Measurements from ENCODE around the gene RAE1. TPM values are rescaled to one million over a fixed set of nuclear protein-coding genes. Genes with fewer than 3 reads are reported as not detected.

RAE1 gene
- polyA plus RNA-seq (2013), result 18.8 and 19.7 TPM in 2 replicates

- peak within 1 kb of the TSS; percentile 43 for H3K27ac ChIP-seq (ENCODE audit: low read depth, low read length)
- no peaks in the 10 kb centered on the region for H3K27me3 ChIP-seq (ENCODE audit: insufficient read depth, low read length)
- no CpG with 5 or more reads among the region's 64 CpGs for WGBS (ENCODE audit: extremely low coverage, insufficient coverage, insufficient read length)
Observed at GRCh38 chr20:57351042-57351783, at the start of gene RAE1. Gene RAE1, plus strand, starts transcription at chr20:57351255. Its CDS starts 2,784 bp downstream, at chr20:57354039.

GRCh38 chr20:57306747-57307146 is 44.3 kb upstream of the RAE1 start:
- Histone ChIP-seq H3K27ac (ENCODE audit: low read depth, low read length) (no peak overlapping the region), H2BK12ac (ENCODE audit: low read length) (no peak overlapping the region), H3K4ac (ENCODE audit: low read depth, low read length) (no peak overlapping the region), H3K23ac (ENCODE audit: low read length) (no peak overlapping the region), H4K12ac (ENCODE audit: low read depth, low read length) (no peak overlapping the region), H3K4me3 (ENCODE audit: low read depth, low read length) (no peak overlapping the region), H3K9me3 (ENCODE audit: insufficient read depth, low read depth, low read length) (peaks cover 2% of the 10 kb centered on the region), H3K4me2 (ENCODE audit: low read length) (no peak overlapping the region), H3K14ac (ENCODE audit: low read length) (no peak overlapping the region), H3K79me2 (ENCODE audit: control insufficient read depth, insufficient read depth, low read length, poor library complexity) (no peaks in the 10 kb centered on the region), H3K9ac (ENCODE audit: low read length) (no peak overlapping the region), H3K18ac (ENCODE audit: low read length) (no peak overlapping the region), H2AK5ac (ENCODE audit: low read length) (no peak overlapping the region), H3K4me1 (ENCODE audit: control insufficient read depth in 1 of 2, insufficient read depth in 2 of 2, low read length in 2 of 2) (peaks cover 13 to 18% of the 10 kb centered on the region in 2 experiments), H3K36me3 (ENCODE audit: control insufficient read depth in 1 of 2, insufficient read depth in 2 of 2, low read length in 2 of 2) (no peaks in the 10 kb centered on the region), H3K79me1 (ENCODE audit: low read length) (peaks cover 2% of the 10 kb centered on the region), H4K8ac (ENCODE audit: low read depth, low read length) (no peak overlapping the region), H4K91ac (ENCODE audit: low read depth, low read length) (no peak overlapping the region), H2BK120ac (ENCODE audit: insufficient read depth, low read length, poor library complexity) (no peak overlapping the region), H2AFZ (ENCODE audit: insufficient read depth, low read length, poor library complexity) (no peak overlapping the region), H3K27me3 (ENCODE audit: insufficient read depth, low read length) (no peaks in the 10 kb centered on the region), H2BK5ac (ENCODE audit: low read depth, low read length, poor library complexity) (no peak overlapping the region)
- peak; percentile 19 to 78 for DNase-seq
- WGBS (ENCODE audit: extremely low coverage, insufficient coverage, insufficient read length), result no CpG with 5 or more reads among the region's 5 CpGs

More at GRCh38 chr20:57351042-57351783, at the start of gene RAE1:
- Histone ChIP-seq H4K12ac (ENCODE audit: low read depth, low read length) (peak within 1 kb of the TSS; percentile 94), H2BK120ac (ENCODE audit: insufficient read depth, low read length, poor library complexity) (peak within 1 kb of the TSS; percentile 99), H3K4me2 (ENCODE audit: low read length) (peak within 1 kb of the TSS; percentile 85), H2AK5ac (ENCODE audit: low read length) (peak within 1 kb of the TSS; percentile 93), H3K14ac (ENCODE audit: low read length) (peak within 1 kb of the TSS; percentile 97), H3K9me3 (ENCODE audit: insufficient read depth, low read depth, low read length) (no peaks in the 10 kb centered on the region), H4K91ac (ENCODE audit: low read depth, low read length) (peak within 1 kb of the TSS; percentile 97), H3K4me3 (ENCODE audit: low read depth, low read length) (peak within 1 kb of the TSS; percentile 93), H3K23ac (ENCODE audit: low read length) (no peak within 1 kb of the TSS), H4K8ac (ENCODE audit: low read depth, low read length) (peak within 1 kb of the TSS; percentile 100), H3K4me1 (ENCODE audit: control insufficient read depth in 1 of 2, insufficient read depth in 2 of 2, low read length in 2 of 2) (peaks cover 2 to 6% of the 10 kb centered on the region in 2 experiments), H3K4ac (ENCODE audit: low read depth, low read length) (peak within 1 kb of the TSS; percentile 99), H3K9ac (ENCODE audit: low read length) (peak within 1 kb of the TSS; percentile 90), H3K18ac (ENCODE audit: low read length) (peak within 1 kb of the TSS; percentile 100), H2AFZ (ENCODE audit: insufficient read depth, low read length, poor library complexity) (peak within 1 kb of the TSS; percentile 99), H3K79me2 (ENCODE audit: control insufficient read depth, insufficient read depth, low read length, poor library complexity) (peaks cover 11% of the 10 kb centered on the region), H2BK5ac (ENCODE audit: low read depth, low read length, poor library complexity) (peak within 1 kb of the TSS; percentile 82), H3K79me1 (ENCODE audit: low read length) (peaks cover 5% of the 10 kb centered on the region), H2BK12ac (ENCODE audit: low read length) (peak within 1 kb of the TSS; percentile 14), H3K36me3 (ENCODE audit: control insufficient read depth in 1 of 2, insufficient read depth in 2 of 2, low read length in 2 of 2) (peaks cover 7 to 16% of the 10 kb centered on the region in 2 experiments)
- DNase-seq, result peak; percentile 99 to 100

DNA sequence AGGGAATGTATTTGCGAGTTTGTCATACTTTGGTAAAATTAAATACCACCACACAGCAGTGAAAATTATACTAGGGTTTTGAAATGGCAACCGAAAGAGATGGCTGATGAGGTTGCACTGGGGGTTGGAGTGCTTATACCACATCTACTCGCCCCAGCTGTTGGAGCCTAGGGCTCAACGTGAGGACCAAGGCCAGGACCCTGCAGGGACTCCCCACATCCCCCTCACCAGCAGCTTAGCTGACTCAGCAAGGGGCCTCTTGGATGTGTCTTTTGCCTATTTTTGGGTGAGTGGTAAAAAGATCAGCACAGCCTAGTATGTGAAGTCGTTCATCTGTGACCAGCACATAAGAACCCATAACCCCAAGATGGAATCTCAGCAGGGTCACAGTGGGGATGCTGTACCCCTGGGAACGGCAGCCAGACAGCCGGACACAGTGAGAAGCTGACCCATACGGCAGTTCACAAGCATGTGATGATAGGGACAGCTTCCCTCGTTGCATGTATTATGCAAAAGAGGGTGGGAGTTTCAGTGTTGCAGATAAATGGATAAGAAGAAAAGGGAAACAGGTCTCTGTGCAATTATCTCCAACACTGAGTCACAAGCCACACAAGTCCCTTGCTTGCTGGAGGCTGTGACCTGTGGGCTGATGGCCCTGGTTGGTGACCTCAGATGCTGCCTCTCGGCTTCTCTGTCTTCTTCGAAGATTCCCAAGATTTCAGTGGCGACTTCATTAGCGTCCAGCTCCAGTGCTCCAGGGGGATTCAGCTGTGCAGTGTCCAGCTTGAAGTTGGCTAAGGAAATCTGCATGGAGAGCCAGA is 42.4 kb upstream of the RAE1 start:
- no peak overlapping the region for H3K14ac ChIP-seq (ENCODE audit: low read length)
- H2AFZ ChIP-seq (ENCODE audit: insufficient read depth, low read length, poor library complexity), result no peak overlapping the region
- H2BK5ac ChIP-seq (ENCODE audit: low read depth, low read length, poor library complexity), result no peak overlapping the region
- H3K4me2 ChIP-seq (ENCODE audit: low read length), result no peak overlapping the region
- no CpG with 5 or more reads among the region's 13 CpGs for WGBS (ENCODE audit: extremely low coverage, insufficient coverage, insufficient read length)
- no peak overlapping the region for H4K91ac ChIP-seq (ENCODE audit: low read depth, low read length)
- H2BK12ac ChIP-seq (ENCODE audit: low read length), result no peak overlapping the region
- peaks cover 13 to 18% of the 10 kb centered on the region in 2 experiments for H3K4me1 ChIP-seq (ENCODE audit: control insufficient read depth in 1 of 2, insufficient read depth in 2 of 2, low read length in 2 of 2)
- H4K8ac ChIP-seq (ENCODE audit: low read depth, low read length), result no peak overlapping the region
- peaks cover 2% of the 10 kb centered on the region for H3K79me1 ChIP-seq (ENCODE audit: low read length)
- H4K12ac ChIP-seq (ENCODE audit: low read depth, low read length), result no peak overlapping the region
- H3K23ac ChIP-seq (ENCODE audit: low read length), result no peak overlapping the region
- no peak overlapping the region for H3K18ac ChIP-seq (ENCODE audit: low read length)
- no peaks in the 10 kb centered on the region for H3K36me3 ChIP-seq (ENCODE audit: control insufficient read depth in 1 of 2, insufficient read depth in 2 of 2, low read length in 2 of 2)
- H2AK5ac ChIP-seq (ENCODE audit: low read length), result no peak overlapping the region
- no peak overlapping the region for H3K4me3 ChIP-seq (ENCODE audit: low read depth, low read length)
- no peaks in the 10 kb centered on the region for H3K79me2 ChIP-seq (ENCODE audit: control insufficient read depth, insufficient read depth, low read length, poor library complexity)
- H3K9me3 ChIP-seq (ENCODE audit: insufficient read depth, low read depth, low read length), result peaks cover 2% of the 10 kb centered on the region
- no peak overlapping the region for H2BK120ac ChIP-seq (ENCODE audit: insufficient read depth, low read length, poor library complexity)
- H3K27ac ChIP-seq (ENCODE audit: low read depth, low read length), result no peak overlapping the region
- no peak overlapping the region for H3K9ac ChIP-seq (ENCODE audit: low read length)
- H3K4ac ChIP-seq (ENCODE audit: low read depth, low read length), result no peak overlapping the region
- H3K27me3 ChIP-seq (ENCODE audit: insufficient read depth, low read length), result no peaks in the 10 kb centered on the region
- peak; percentile 88 to 94 for DNase-seq

GRCh38 chr20:57309544-57310115 is 41.4 kb upstream of the RAE1 start:
- Histone ChIP-seq H3K23ac (ENCODE audit: low read length) (no peak overlapping the region), H3K79me1 (ENCODE audit: low read length) (peaks cover 2% of the 10 kb centered on the region), H2AK5ac (ENCODE audit: low read length) (no peak overlapping the region), H2BK120ac (ENCODE audit: insufficient read depth, low read length, poor library complexity) (peak overlapping the region; percentile 15), H3K4me1 (ENCODE audit: control insufficient read depth in 1 of 2, insufficient read depth in 2 of 2, low read length in 2 of 2) (peaks cover 13 to 18% of the 10 kb centered on the region in 2 experiments), H2BK12ac (ENCODE audit: low read length) (no peak overlapping the region), H3K18ac (ENCODE audit: low read length) (no peak overlapping the region), H3K14ac (ENCODE audit: low read length) (no peak overlapping the region), H4K12ac (ENCODE audit: low read depth, low read length) (no peak overlapping the region), H2BK5ac (ENCODE audit: low read depth, low read length, poor library complexity) (no peak overlapping the region), H4K8ac (ENCODE audit: low read depth, low read length) (peak overlapping the region; percentile 21), H3K27ac (ENCODE audit: low read depth, low read length) (no peak overlapping the region), H3K4ac (ENCODE audit: low read depth, low read length) (no peak overlapping the region), H3K36me3 (ENCODE audit: control insufficient read depth in 1 of 2, insufficient read depth in 2 of 2, low read length in 2 of 2) (no peaks in the 10 kb centered on the region), H4K91ac (ENCODE audit: low read depth, low read length) (no peak overlapping the region), H3K79me2 (ENCODE audit: control insufficient read depth, insufficient read depth, low read length, poor library complexity) (no peaks in the 10 kb centered on the region), H3K4me3 (ENCODE audit: low read depth, low read length) (no peak overlapping the region), H2AFZ (ENCODE audit: insufficient read depth, low read length, poor library complexity) (no peak overlapping the region), H3K9ac (ENCODE audit: low read length) (no peak overlapping the region), H3K4me2 (ENCODE audit: low read length) (no peak overlapping the region), H3K9me3 (ENCODE audit: insufficient read depth, low read depth, low read length) (peaks cover 2% of the 10 kb centered on the region), H3K27me3 (ENCODE audit: insufficient read depth, low read length) (no peaks in the 10 kb centered on the region)
- no peak for DNase-seq
- WGBS (ENCODE audit: extremely low coverage, insufficient coverage, insufficient read length), result no CpG with 5 or more reads among the region's 9 CpGs
